Body of pancreas (tissue), 4 donors: ENCODE results near the gene SUSD4.

ENCODE experiments used
- CTCF ChIP-seq, 7 experiments: fragments of 450-650 bp in 4 of 7; fragments of 200-600 bp in 3 of 7; sonication (generic) in 3 of 7; IDR thresholded peaks; one replicate each; pipeline ENCODE4 v1.5.1; 2016 to 2019; ENCODE audit warnings: antibody characterized with exemption in 7 of 7
- POLR2A ChIP-seq, 3 donors: fragments of 450-650 bp; IDR thresholded peaks; one replicate each; pipeline ENCODE4 v1.6.1; 2016; ENCODE audit warnings: antibody characterized with exemption in 3 of 3, mild to moderate bottlenecking in 2 of 3

DNA sequence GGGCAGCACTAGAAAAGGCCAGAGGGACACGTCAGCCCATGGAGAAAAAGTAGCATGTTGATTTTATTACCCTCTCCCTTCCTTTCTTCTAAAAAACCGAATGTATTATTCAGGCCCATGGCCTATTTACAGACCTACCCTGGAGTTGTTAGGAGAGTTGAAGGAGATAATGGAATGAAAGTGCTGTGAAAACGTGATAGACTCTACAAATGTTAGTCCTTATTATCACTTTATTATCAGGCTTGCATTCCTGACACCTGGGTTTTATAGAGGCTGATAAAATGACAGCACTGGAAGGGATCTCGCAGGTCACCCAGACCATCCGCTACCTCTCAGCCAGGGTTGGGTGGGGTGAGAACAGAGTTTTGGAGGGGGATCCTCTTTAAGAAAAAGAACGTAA, 160.3 kb downstream of the SUSD4 start:
- TF ChIP-seq CTCF (IDR thresholded peaks at IDR 0.05) (no peak), POLR2A (IDR thresholded peaks at IDR 0.05) (no peak)
